Liver (tissue), 9 donors: ENCODE data around the gene NOM1. TPM values are rescaled to one million over a fixed set of nuclear protein-coding genes. Genes with fewer than 3 reads are reported as not detected.

Source experiments
- DNase-seq: peaks from one replicate; pipeline ENCODE4 v3.0.0-alpha.2; 2017; ENCODE audit warnings: low spot score
- H3K27ac ChIP-seq, 2 donors: one replicate each; pipeline ENCODE4 v1.7.0; 2013; ENCODE audit warnings: inconsistent platforms in 2 of 2, low read length in 2 of 2, control low read depth in 1 of 2, low read depth in 1 of 2, mild to moderate bottlenecking in 1 of 2
- H3K27me3 ChIP-seq, 4 donors: one replicate each; pipeline versions ENCODE4 v1.6.1 to v1.7.0; 2013; ENCODE audit warnings: low read length in 3 of 4, inconsistent platforms in 1 of 4, mild to moderate bottlenecking in 1 of 4, moderate library complexity in 1 of 4; ENCODE audit not compliant: control insufficient read depth in 4 of 4, insufficient read depth in 4 of 4
- H3K36me3 ChIP-seq, 4 donors: one replicate each; pipeline versions ENCODE4 v1.6.1 to v1.7.0; 2013; ENCODE audit warnings: low read length in 3 of 4, mild to moderate bottlenecking in 3 of 4, low read depth in 1 of 4, moderate library complexity in 1 of 4; ENCODE audit not compliant: control insufficient read depth in 4 of 4, insufficient read depth in 3 of 4
- H3K4me1 ChIP-seq, 4 donors: one replicate each; pipeline versions ENCODE4 v1.6.1 to v1.7.0; 2013; ENCODE audit warnings: low read length in 3 of 4, mild to moderate bottlenecking in 3 of 4, moderate library complexity in 1 of 4; ENCODE audit not compliant: control insufficient read depth in 4 of 4, insufficient read depth in 4 of 4
- H3K4me3 ChIP-seq, 3 donors: one replicate each; pipeline versions ENCODE4 v1.6.1 to v1.7.0; 2013; ENCODE audit warnings: low read length in 3 of 3, control low read depth in 1 of 3, low read depth in 1 of 3, mild to moderate bottlenecking in 1 of 3
- H3K9ac ChIP-seq, 2 donors: one replicate each; pipeline ENCODE4 v1.7.0; 2013; ENCODE audit warnings: low read length in 2 of 2, mild to moderate bottlenecking in 2 of 2, moderate library complexity in 2 of 2, control low read depth in 1 of 2, low read depth in 1 of 2
- H3K9me3 ChIP-seq, 4 donors: one replicate each; pipeline versions ENCODE4 v1.6.1 to v1.7.0; 2013; ENCODE audit warnings: low read length in 3 of 4; ENCODE audit not compliant: control insufficient read depth in 4 of 4
- ATF3 ChIP-seq: IDR thresholded peaks from 2 replicates; pipeline ENCODE4 v1.6.1; 2016; ENCODE audit warnings: antibody characterized with exemption
- EGR1 ChIP-seq, 2 donors: IDR thresholded peaks; 2 replicates each; pipeline ENCODE4 v1.6.1; 2016 to 2018; ENCODE audit warnings: antibody characterized with exemption in 2 of 2, low read depth in 2 of 2
- FOXA1 ChIP-seq: IDR thresholded peaks from 2 replicates; pipeline ENCODE4 v1.6.1; 2016; ENCODE audit warnings: antibody characterized with exemption
- FOXA2 ChIP-seq: IDR thresholded peaks from 2 replicates; pipeline ENCODE4 v1.6.1; 2016; ENCODE audit warnings: antibody characterized with exemption
- GABPA ChIP-seq, 2 donors: IDR thresholded peaks in 1 of 2; conservative IDR thresholded peaks in 1 of 2; 2 replicates each; pipeline ENCODE4 v1.6.1; 2016; ENCODE audit warnings: antibody characterized with exemption in 2 of 2, mild to moderate bottlenecking in 1 of 2, moderate library complexity in 1 of 2
- HNF4A ChIP-seq, 2 donors: conservative IDR thresholded peaks; 2 replicates each; pipeline ENCODE4 v1.6.1; 2016; ENCODE audit warnings: antibody characterized with exemption in 2 of 2, mild to moderate bottlenecking in 2 of 2
- HNF4G ChIP-seq: IDR thresholded peaks from 2 replicates; pipeline ENCODE4 v1.6.1; 2016; ENCODE audit warnings: antibody characterized with exemption
- JUND ChIP-seq, 2 donors: IDR thresholded peaks; 2 replicates each; pipeline ENCODE4 v1.6.1; 2016; ENCODE audit warnings: antibody characterized with exemption in 2 of 2
- RAD21 ChIP-seq, 2 donors: IDR thresholded peaks; 2 replicates each; pipeline ENCODE4 v1.6.1; 2016; ENCODE audit warnings: antibody characterized with exemption in 2 of 2, mild to moderate bottlenecking in 2 of 2
- RXRA ChIP-seq, 2 donors: IDR thresholded peaks; 2 replicates each; pipeline ENCODE4 v1.6.1; 2017 to 2018; ENCODE audit warnings: antibody characterized with exemption in 2 of 2, mild to moderate bottlenecking in 1 of 2
- SP1 ChIP-seq: IDR thresholded peaks from 2 replicates; pipeline ENCODE4 v1.6.1; 2018; ENCODE audit warnings: antibody characterized with exemption, mild to moderate bottlenecking
- TAF1 ChIP-seq: conservative IDR thresholded peaks from 2 replicates; pipeline ENCODE4 v1.6.1; 2016; ENCODE audit warnings: antibody characterized with exemption, mild to moderate bottlenecking
- YY1 ChIP-seq: IDR thresholded peaks from 2 replicates; pipeline ENCODE4 v1.6.1; 2016; ENCODE audit warnings: antibody characterized with exemption, mild to moderate bottlenecking
- ZBTB33 ChIP-seq: IDR thresholded peaks from 2 replicates; pipeline ENCODE4 v1.6.1; 2016; ENCODE audit warnings: antibody characterized with exemption
- WGBS: extraction: QIAGEN DNeasy Blood & Tissue Kit; methylation state at CpG from one replicate; pipeline ENCODE4 v1.1.7; 2013; 5-methylcytosine and 5-hydroxymethylcytosine counted together
- polyA plus RNA-seq, 2 donors: library from polyadenylated mRNA; stranded (reverse) in 1 of 2; unstranded in 1 of 2; fragments of 200-250 nt in 1 of 2; fragments of >200 nt in 1 of 2; fragmentation: Nextera tagmentation in 1 of 2; extraction: Ambion mirVana in 1 of 2; gene quantifications; one replicate each; pipeline versions ENCODE4 v1.2.1 to v1.2.3, GENCODE V29; 2013 to 2015
- total RNA-seq, 2 donors: library from RNA; depleted of rRNA; stranded (reverse); fragments of >200 nt; gene quantifications; one replicate each; pipeline ENCODE4 v1.2.3, GENCODE V29; 2014
- TF ChIP-seq, protein P1 (sequence below): IDR thresholded peaks from 2 replicates; pipeline ENCODE4 v1.6.1; 2016; ENCODE audit warnings: antibody characterized with exemption, mild to moderate bottlenecking
- TF ChIP-seq, protein P2 (sequence below): IDR thresholded peaks from 2 replicates; pipeline ENCODE4 v1.6.1; 2016; ENCODE audit warnings: antibody characterized with exemption
- donor health status: healthy.
- donor health status: healthy.
- donor health status: healthy.
- donor health status: healthy.
- donor health status: healthy.

NOM1 gene
- total and polyA plus RNA-seq, 4 donors = 4.0 to 11.4 (median 6.2) TPM

DNA sequence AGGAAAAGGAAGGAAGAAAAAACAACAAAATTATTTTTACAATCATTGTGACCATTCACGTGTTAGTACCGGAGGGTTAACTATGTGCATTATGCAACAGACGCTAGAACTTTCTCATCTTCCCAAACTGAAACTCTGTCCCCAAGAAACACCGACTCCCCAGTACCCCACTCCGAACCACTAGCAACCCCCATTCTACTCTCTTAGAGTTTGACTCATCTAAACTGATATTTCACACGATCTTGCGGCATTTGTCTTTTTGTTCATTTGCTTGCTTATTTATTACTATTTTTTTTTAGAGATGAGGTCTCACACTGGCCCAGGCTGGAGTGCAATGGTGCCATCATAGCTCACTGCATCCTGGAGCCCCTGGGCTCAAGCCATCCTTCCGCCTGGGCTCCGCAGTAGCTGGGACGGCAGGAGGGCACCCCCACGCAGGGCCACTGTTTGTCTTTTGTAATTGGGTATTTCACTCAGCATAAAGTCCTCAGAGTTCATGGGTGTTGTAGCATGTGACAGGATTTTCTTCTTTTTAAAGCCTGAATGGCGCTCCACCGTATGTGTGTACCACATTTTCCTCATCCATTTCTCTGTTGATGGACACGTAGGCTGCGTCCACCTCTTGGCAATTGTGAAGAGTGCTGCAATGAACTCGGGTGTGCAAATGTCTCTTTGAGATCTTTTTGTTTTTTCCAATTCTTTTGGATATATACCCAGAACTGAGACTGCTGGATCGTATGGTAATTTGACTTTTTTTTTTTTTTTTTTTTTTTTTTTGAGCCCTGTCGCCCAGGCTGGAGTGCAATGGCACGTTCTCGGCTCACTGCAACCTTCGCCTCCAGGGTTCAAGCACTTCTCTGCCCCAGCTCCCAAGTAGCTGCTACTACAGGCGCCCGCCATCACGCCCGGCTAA, 51.5 kb downstream of the NOM1 start:
- Histone ChIP-seq H3K4me3 (peak overlapping the region in 1 of 3 donors; percentile 71), H3K27ac (no peak overlapping the region), H3K9ac (no peak overlapping the region), H3K27me3 (peaks cover 2 to 24% (median 13%) of the 10 kb centered on the region in 4 donors), H3K9me3 (no peaks in the 10 kb centered on the region), H3K4me1 (peaks cover 9 to 32% (median 20%) of the 10 kb centered on the region in 4 donors), H3K36me3 (no peaks in the 10 kb centered on the region)
- DNase-seq = no peak
- 18% methylated on average over 25 of the region's 25 CpGs for WGBS
- TF ChIP-seq JUND (IDR thresholded peaks at IDR 0.05) (no peak), RAD21 (IDR thresholded peaks at IDR 0.05) (no peak), YY1 (no peak), GABPA (IDR thresholded peaks at IDR 0.05 in 1 of 2, conservative IDR thresholded peaks at IDR 0.05 in 1 of 2) (no peak), SP1 (no peak), HNF4A (conservative IDR thresholded peaks at IDR 0.05) (no peak), ZBTB33 (no peak), FOXA1 (no peak), HNF4G (no peak), RXRA (IDR thresholded peaks at IDR 0.05) (no peak), TAF1 (no peak)
- TF ChIP-seq, protein P1, sequence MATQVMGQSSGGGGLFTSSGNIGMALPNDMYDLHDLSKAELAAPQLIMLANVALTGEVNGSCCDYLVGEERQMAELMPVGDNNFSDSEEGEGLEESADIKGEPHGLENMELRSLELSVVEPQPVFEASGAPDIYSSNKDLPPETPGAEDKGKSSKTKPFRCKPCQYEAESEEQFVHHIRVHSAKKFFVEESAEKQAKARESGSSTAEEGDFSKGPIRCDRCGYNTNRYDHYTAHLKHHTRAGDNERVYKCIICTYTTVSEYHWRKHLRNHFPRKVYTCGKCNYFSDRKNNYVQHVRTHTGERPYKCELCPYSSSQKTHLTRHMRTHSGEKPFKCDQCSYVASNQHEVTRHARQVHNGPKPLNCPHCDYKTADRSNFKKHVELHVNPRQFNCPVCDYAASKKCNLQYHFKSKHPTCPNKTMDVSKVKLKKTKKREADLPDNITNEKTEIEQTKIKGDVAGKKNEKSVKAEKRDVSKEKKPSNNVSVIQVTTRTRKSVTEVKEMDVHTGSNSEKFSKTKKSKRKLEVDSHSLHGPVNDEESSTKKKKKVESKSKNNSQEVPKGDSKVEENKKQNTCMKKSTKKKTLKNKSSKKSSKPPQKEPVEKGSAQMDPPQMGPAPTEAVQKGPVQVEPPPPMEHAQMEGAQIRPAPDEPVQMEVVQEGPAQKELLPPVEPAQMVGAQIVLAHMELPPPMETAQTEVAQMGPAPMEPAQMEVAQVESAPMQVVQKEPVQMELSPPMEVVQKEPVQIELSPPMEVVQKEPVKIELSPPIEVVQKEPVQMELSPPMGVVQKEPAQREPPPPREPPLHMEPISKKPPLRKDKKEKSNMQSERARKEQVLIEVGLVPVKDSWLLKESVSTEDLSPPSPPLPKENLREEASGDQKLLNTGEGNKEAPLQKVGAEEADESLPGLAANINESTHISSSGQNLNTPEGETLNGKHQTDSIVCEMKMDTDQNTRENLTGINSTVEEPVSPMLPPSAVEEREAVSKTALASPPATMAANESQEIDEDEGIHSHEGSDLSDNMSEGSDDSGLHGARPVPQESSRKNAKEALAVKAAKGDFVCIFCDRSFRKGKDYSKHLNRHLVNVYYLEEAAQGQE = no peak

DNA sequence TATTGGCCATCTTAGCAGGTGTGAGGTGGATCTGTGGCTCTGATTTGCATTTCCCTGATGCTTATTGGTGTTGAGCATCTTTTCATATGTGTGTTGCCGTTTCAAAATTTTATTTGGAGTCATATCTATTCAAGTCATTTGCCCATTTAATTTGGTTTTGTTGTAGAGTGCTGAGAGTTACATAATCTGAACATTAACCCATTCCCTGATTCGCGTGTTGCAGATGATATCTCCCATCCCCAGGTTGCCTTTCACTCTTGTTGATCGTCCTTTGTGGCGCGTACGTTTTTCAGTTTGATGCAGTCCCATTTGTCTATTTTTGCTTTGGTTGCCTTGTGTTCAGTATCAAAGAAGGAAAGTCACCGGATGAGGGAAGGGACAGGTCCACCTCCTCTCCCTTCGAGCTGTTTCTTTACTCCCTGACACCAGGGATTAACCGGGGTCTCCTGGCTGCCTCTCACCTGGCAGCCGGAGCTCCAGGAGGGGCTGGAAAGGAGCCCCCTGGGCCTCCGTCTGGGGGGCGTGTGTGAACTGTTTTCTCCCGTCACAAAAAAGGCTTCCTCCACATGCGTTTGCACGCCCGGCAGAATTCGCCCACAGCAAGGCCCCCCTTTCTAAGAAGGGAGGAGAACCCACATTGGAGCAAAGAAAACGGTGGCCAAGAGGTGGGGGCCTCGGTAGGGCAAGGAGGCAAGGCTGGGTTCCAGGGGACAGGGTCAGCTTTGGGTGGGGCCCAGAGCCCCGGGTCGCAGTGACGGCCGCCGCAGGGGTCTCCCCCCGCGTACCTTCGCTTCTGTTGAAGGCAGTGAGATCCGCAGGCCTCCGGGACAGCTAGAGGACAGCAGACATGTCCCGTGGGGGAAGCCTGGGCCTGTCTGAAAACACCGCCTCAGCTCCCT, 52.7 kb downstream of the NOM1 start:
- Histone ChIP-seq H3K36me3 (no peaks in the 10 kb centered on the region), H3K9me3 (no peaks in the 10 kb centered on the region), H3K4me1 (peaks cover 9 to 32% (median 20%) of the 10 kb centered on the region in 4 donors), H3K9ac (no peak overlapping the region), H3K27me3 (peaks cover 2 to 24% (median 16%) of the 10 kb centered on the region in 4 donors), H3K4me3 (no peak overlapping the region), H3K27ac (no peak overlapping the region)
- no peak for DNase-seq
- 13% methylated on average over 32 of the region's 32 CpGs for WGBS
- TF ChIP-seq TAF1 (no peak), HNF4G (no peak), FOXA2 (no peak), RXRA (IDR thresholded peaks at IDR 0.05) (no peak), ZBTB33 (no peak), ATF3 (no peak), GABPA (IDR thresholded peaks at IDR 0.05 in 1 of 2, conservative IDR thresholded peaks at IDR 0.05 in 1 of 2) (no peak), FOXA1 (no peak), YY1 (no peak), JUND (IDR thresholded peaks at IDR 0.05) (no peak), SP1 (no peak), EGR1 (IDR thresholded peaks at IDR 0.05; ENCODE audit: low read depth in 2 of 2) (no peak), RAD21 (IDR thresholded peaks at IDR 0.05) (no peak), HNF4A (conservative IDR thresholded peaks at IDR 0.05) (no peak)
- TF ChIP-seq, protein P1 = no peak
- TF ChIP-seq, protein P2, sequence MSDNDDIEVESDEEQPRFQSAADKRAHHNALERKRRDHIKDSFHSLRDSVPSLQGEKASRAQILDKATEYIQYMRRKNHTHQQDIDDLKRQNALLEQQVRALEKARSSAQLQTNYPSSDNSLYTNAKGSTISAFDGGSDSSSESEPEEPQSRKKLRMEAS = no peak
